C4-2B (cell line): ENCODE results near the gene SARS2.

Source experiments
- CTCF ChIP-seq: fragments of 450-650 bp; conservative IDR thresholded peaks from 2 replicates; pipeline ENCODE4 v1.5.1; 2017; ENCODE audit warnings: mild to moderate bottlenecking
- ZFX ChIP-seq: fragments of 450-650 bp; IDR thresholded peaks from 2 replicates; pipeline ENCODE4 v1.6.1; 2017

- no peak for TF ChIP-seq CTCF
- no peak for TF ChIP-seq ZFX
Observed at GRCh38 chr19:38912600-38913514, 17.7 kb downstream of the SARS2 start.
